Adrenal gland (tissue), 12 donors: ENCODE data around the gene THAP9. TPM values are rescaled to one million over a fixed set of nuclear protein-coding genes. Genes with fewer than 3 reads are reported as not detected.

Experiments used
- DNase-seq, 7 donors: peaks; one replicate each; pipeline ENCODE4 v3.0.0-alpha.2; 2019 to 2020
- H3K27ac ChIP-seq, 5 donors: fragments of 200-600 bp; sonication (generic) in 4 of 5; 1 replicate in 3 of 5; 2 replicates in 2 of 5; pipeline versions ENCODE4 v1.5.1 to v1.8.0; 2016 to 2020; ENCODE audit warnings: mild to moderate bottlenecking in 1 of 5
- H3K27me3 ChIP-seq: fragments of 200-600 bp; 2 replicates; pipeline ENCODE4 v1.8.0; 2021
- H3K36me3 ChIP-seq, 2 donors: fragments of 200-600 bp; replicated peaks in 1 of 2; 1 replicate in 1 of 2; 2 replicates in 1 of 2; pipeline versions ENCODE4 v1.5.1 to v1.8.0; 2018 to 2022
- H3K4me1 ChIP-seq, 2 donors: fragments of 200-600 bp; replicated peaks in 1 of 2; 1 replicate in 1 of 2; 2 replicates in 1 of 2; pipeline versions ENCODE4 v1.5.1 to v1.8.0; 2018 to 2021
- H3K4me3 ChIP-seq, 4 donors: fragments of 200-600 bp; sonication (generic) in 3 of 4; one replicate each; pipeline ENCODE4 v1.5.1; 2016 to 2018
- H3K9me3 ChIP-seq, 3 donors: fragments of 200-600 bp; sonication (generic) in 1 of 3; replicated peaks in 1 of 3; 1 replicate in 2 of 3; 2 replicates in 1 of 3; pipeline versions ENCODE4 v1.5.1 to v1.8.0; 2016 to 2021
- CTCF ChIP-seq, 6 experiments: fragments of 450-650 bp in 4 of 6; fragments of 200-600 bp in 2 of 6; sonication (generic) in 1 of 6; IDR thresholded peaks; 1 replicate in 5 of 6; 2 replicates in 1 of 6; pipeline versions ENCODE4 v1.5.1 to v1.8.0; 2016 to 2021; ENCODE audit warnings: antibody characterized with exemption in 6 of 6, mild to moderate bottlenecking in 2 of 6, moderate library complexity in 1 of 6
- POLR2A ChIP-seq, 2 donors: fragments of 450-650 bp; IDR thresholded peaks; one replicate each; pipeline ENCODE4 v1.6.1; 2017; ENCODE audit warnings: antibody characterized with exemption in 2 of 2, mild to moderate bottlenecking in 2 of 2, moderate library complexity in 1 of 2
- WGBS, 4 donors: extraction: QIAGEN DNeasy Blood & Tissue Kit in 2 of 4; methylation state at CpG; one replicate each; pipeline versions ENCODE4 v1.1.5 to v1.1.7; 2013 to 2017; 5-methylcytosine and 5-hydroxymethylcytosine counted together
- intact Hi-C, 2 donors: fragments of 100-400 bp; cut with DNase I; formaldehyde crosslinking; loops; one replicate each; pipeline versions ENCODE4 v1.14.1 to v1.15.0; 2022 to 2023
- polyA plus RNA-seq, 3 donors: library from polyadenylated mRNA; stranded (reverse); fragments of 200-250 nt in 2 of 3; fragments of 350-450 nt in 1 of 3; fragmentation: Illumina TruSeq in 1 of 3; extraction: RNeasy Lipid Tissue Mini Kit (QIAGEN cat#74804) in 1 of 3; gene quantifications; one replicate each; pipeline ENCODE4 v1.2.3, GENCODE V29; 2013 to 2014
- total RNA-seq, 9 donors: library from RNA; depleted of rRNA in 4 of 9; stranded (reverse); fragments of >200 nt in 4 of 9; fragments of 120-200 nt in 1 of 9; fragmentation: NEBNext Ultra II Directional in 1 of 9; extraction: Animal tissue kit (Norgen Biotek cat#: 25700) in 1 of 9; gene quantifications; one replicate each; pipeline versions ENCODE4 v1.1.0 to v1.2.4, GENCODE V29; 2013 to 2023
- donor health status: healthy with polysubstance abuse.
- donor health status: Bipolar disorder and iron deficiency.
- donor health status: DM: yes; HTN: yes; CAD: no.
- donor health status: DM: no; HTN: no; CAD: no.
- donor health status: DM: no; HTN: no; CAD: no.
- donor health status: DM: yes; HTN: yes; CAD: no.

THAP9 gene
- total and polyA plus RNA-seq, 12 donors: 2.2 to 12.3 (median 4.0) TPM

GRCh38 chr4:82948647-82949204 is 48.2 kb downstream of the THAP9 start:
- WGBS, 4 donors: 92 to 100% (median 98%) methylated on average over 1 of the region's 1 CpG
- intact Hi-C loops: no loop called here
- TF ChIP-seq CTCF (IDR thresholded peaks at IDR 0.05): no peak
- TF ChIP-seq POLR2A (IDR thresholded peaks at IDR 0.05): no peak

GRCh38 chr4:82951196-82951595 is 50.7 kb downstream of the THAP9 start:
- DNase-seq: no peak
- Histone ChIP-seq H3K4me3 (no peak overlapping the region), H3K27ac (no peak overlapping the region), H3K4me1 (no peaks in the 10 kb centered on the region), H3K9me3 (no peaks in the 10 kb centered on the region), H3K27me3 (no peaks in the 10 kb centered on the region), H3K36me3 (no peaks in the 10 kb centered on the region)
- TF ChIP-seq POLR2A (IDR thresholded peaks at IDR 0.05): no peak
- TF ChIP-seq CTCF (IDR thresholded peaks at IDR 0.05): no peak
- WGBS, 4 donors: 98 to 100% (median 98%) methylated on average over 2 of the region's 2 CpGs
- intact Hi-C loops: no loop called here

More at GRCh38 chr4:82948647-82949204, 48.2 kb downstream of the THAP9 start:
- Histone ChIP-seq H3K27ac (no peak overlapping the region), H3K9me3 (no peaks in the 10 kb centered on the region), H3K4me1 (no peaks in the 10 kb centered on the region), H3K27me3 (no peaks in the 10 kb centered on the region), H3K36me3 (no peaks in the 10 kb centered on the region), H3K4me3 (no peak overlapping the region)
- no peak for DNase-seq

GRCh38 chr4:82954212-82954611 is 53.7 kb downstream of the THAP9 start:
- TF ChIP-seq POLR2A (IDR thresholded peaks at IDR 0.05) (no peak), CTCF (IDR thresholded peaks at IDR 0.05) (no peak)
- intact Hi-C loops: no loop called here
- no peaks in the 10 kb centered on the region for H3K36me3 ChIP-seq
- WGBS, 4 donors: 95 to 99% (median 98%) methylated on average over 4 of the region's 4 CpGs
- no peak overlapping the region for H3K4me3 ChIP-seq
- no peaks in the 10 kb centered on the region for H3K9me3 ChIP-seq
- H3K27me3 ChIP-seq: no peaks in the 10 kb centered on the region
- H3K27ac ChIP-seq: no peak overlapping the region
- no peak for DNase-seq
- H3K4me1 ChIP-seq: no peaks in the 10 kb centered on the region

GRCh38 chr4:82957045-82957444 is 56.5 kb downstream of the THAP9 start:
- H3K9me3 ChIP-seq: no peaks in the 10 kb centered on the region
- intact Hi-C loops: no loop called here
- no peak for DNase-seq
- TF ChIP-seq CTCF (IDR thresholded peaks at IDR 0.05): no peak
- no peak for TF ChIP-seq POLR2A (IDR thresholded peaks at IDR 0.05)
- no peak overlapping the region for H3K27ac ChIP-seq
- H3K4me1 ChIP-seq: peaks cover 0 to 2% of the 10 kb centered on the region in 2 donors
- no peak overlapping the region for H3K4me3 ChIP-seq
- no peaks in the 10 kb centered on the region for H3K27me3 ChIP-seq
- WGBS, 4 donors: 81 to 97% (median 92%) methylated on average over 1 of the region's 1 CpG
- no peaks in the 10 kb centered on the region for H3K36me3 ChIP-seq
